ENCODE measurements around the gene FXYD6.

The FXYD6 gene

GRCh38 chr11:117884994-117885393, 8.5 kb upstream of the FXYD6 start:
- DNase-seq: no peak

GRCh38 chr11:117883063-117883462, 6.6 kb upstream of the FXYD6 start:
- DNase-seq: no peak

GRCh38 chr11:117882311-117882905, 6.0 kb upstream of the FXYD6 start:
- DNase-seq: no peak

GRCh38 chr11:117881217-117881616, 4.8 kb upstream of the FXYD6 start:
- no peak for DNase-seq

- DNase-seq: no peak
Measured at GRCh38 chr11:117879516-117880480, 3.3 kb upstream of the FXYD6 start.

- DNase-seq: no peak
Measured at GRCh38 chr11:117878939-117879475, 2.5 kb upstream of the FXYD6 start.

GRCh38 chr11:117878314-117878938, 2.0 kb upstream of the FXYD6 start:
- DNase-seq: no peak

- no peak for DNase-seq
Measured at GRCh38 chr11:117877120-117877784, 794 bp upstream of the FXYD6 start.

GRCh38 chr11:117876059-117876340, 458 bp downstream of the FXYD6 start:
- DNase-seq: no peak

- no peak for DNase-seq
Measured at GRCh38 chr11:117875382-117876058, 938 bp downstream of the FXYD6 start.

- no peak for DNase-seq
Measured at GRCh38 chr11:117874910-117875381, 1.5 kb downstream of the FXYD6 start.

- no peak for DNase-seq
Measured at GRCh38 chr11:117874253-117874909, 2.1 kb downstream of the FXYD6 start.

GRCh38 chr11:117873828-117874125, 2.7 kb downstream of the FXYD6 start:
- no peak for DNase-seq

- DNase-seq: no peak
Measured at GRCh38 chr11:117872975-117873827, 3.3 kb downstream of the FXYD6 start.

GRCh38 chr11:117872420-117872961, 4.0 kb downstream of the FXYD6 start:
- DNase-seq: no peak

GRCh38 chr11:117871784-117872183, 4.7 kb downstream of the FXYD6 start:
- no peak for DNase-seq

GRCh38 chr11:117871160-117871559, 5.3 kb downstream of the FXYD6 start:
- no peak for DNase-seq

GRCh38 chr11:117870103-117870952, 6.1 kb downstream of the FXYD6 start:
- no peak for DNase-seq

- no peak for DNase-seq
Measured at GRCh38 chr11:117869604-117870003, 6.9 kb downstream of the FXYD6 start.
